Measurements from ENCODE around the gene RNF113A. TPM values are rescaled to one million over a fixed set of nuclear protein-coding genes. Genes with fewer than 3 reads are reported as not detected.

RNF113A gene
- total and polyA plus RNA-seq, 2 of the 8 experiments (the other 6 are each of a cell fraction or from before 2014, with no cell fraction given), result 10.3 to 14.2 TPM

- TF ChIP-seq TCF12 (IDR thresholded peaks at IDR 0.05; ENCODE audit: low read depth, low read length) (no peak), EGR1 (IDR thresholded peaks at IDR 0.05; ENCODE audit: borderline replicate concordance, low read depth, low read length) (no peak), RAD21 (IDR thresholded peaks at IDR 0.05 in 1 of 2, conservative IDR thresholded peaks at IDR 0.05 in 1 of 2; ENCODE audit: low read depth in 2 of 2, low read length in 2 of 2) (peak; percentile 23 to 47; a peak in 2 of 4 replicates), BRCA1 (IDR thresholded peaks at IDR 0.05; ENCODE audit: low read depth, low read length) (no peak), HDAC6 (IDR thresholded peaks at IDR 0.05; ENCODE audit: low read depth, low read length) (no peak), ASH2L (IDR thresholded peaks at IDR 0.05; ENCODE audit: low read length) (no peak), FOSL1 (IDR thresholded peaks at IDR 0.05; ENCODE audit: insufficient read depth, low read depth, low read length) (no peak), KDM4A (IDR thresholded peaks at IDR 0.05; ENCODE audit: low read depth, low read length, severe bottlenecking) (peak; percentile 35), JUN (IDR thresholded peaks at IDR 0.05; ENCODE audit: low read depth, low read length) (no peak)
- TF ChIP-seq, protein P1, sequence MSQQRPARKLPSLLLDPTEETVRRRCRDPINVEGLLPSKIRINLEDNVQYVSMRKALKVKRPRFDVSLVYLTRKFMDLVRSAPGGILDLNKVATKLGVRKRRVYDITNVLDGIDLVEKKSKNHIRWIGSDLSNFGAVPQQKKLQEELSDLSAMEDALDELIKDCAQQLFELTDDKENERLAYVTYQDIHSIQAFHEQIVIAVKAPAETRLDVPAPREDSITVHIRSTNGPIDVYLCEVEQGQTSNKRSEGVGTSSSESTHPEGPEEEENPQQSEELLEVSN (IDR thresholded peaks at IDR 0.05), result no peak
These were observed 16.3 kb upstream of the RNF113A start (continued) for GRCh38 chrX:119887721-119888425.

Measured in H1 (cell line).